Effector CD8-positive, alpha-beta T cell (primary cell): ENCODE results near the gene BLOC1S5.

Experiments
- DNase-seq: peaks from one replicate; lab custom pipeline; 2025; lab: John Stamatoyannopoulos, UW
- total RNA-seq, 4 experiments: gene quantifications; one replicate each; lab custom pipeline; 2026; lab: John Stamatoyannopoulos, UW

Gene BLOC1S5, protein sequence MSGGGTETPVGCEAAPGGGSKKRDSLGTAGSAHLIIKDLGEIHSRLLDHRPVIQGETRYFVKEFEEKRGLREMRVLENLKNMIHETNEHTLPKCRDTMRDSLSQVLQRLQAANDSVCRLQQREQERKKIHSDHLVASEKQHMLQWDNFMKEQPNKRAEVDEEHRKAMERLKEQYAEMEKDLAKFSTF
- total RNA-seq, result 18.8 to 22.8 (median 19.5) reads per million in 4 experiments

DNA sequence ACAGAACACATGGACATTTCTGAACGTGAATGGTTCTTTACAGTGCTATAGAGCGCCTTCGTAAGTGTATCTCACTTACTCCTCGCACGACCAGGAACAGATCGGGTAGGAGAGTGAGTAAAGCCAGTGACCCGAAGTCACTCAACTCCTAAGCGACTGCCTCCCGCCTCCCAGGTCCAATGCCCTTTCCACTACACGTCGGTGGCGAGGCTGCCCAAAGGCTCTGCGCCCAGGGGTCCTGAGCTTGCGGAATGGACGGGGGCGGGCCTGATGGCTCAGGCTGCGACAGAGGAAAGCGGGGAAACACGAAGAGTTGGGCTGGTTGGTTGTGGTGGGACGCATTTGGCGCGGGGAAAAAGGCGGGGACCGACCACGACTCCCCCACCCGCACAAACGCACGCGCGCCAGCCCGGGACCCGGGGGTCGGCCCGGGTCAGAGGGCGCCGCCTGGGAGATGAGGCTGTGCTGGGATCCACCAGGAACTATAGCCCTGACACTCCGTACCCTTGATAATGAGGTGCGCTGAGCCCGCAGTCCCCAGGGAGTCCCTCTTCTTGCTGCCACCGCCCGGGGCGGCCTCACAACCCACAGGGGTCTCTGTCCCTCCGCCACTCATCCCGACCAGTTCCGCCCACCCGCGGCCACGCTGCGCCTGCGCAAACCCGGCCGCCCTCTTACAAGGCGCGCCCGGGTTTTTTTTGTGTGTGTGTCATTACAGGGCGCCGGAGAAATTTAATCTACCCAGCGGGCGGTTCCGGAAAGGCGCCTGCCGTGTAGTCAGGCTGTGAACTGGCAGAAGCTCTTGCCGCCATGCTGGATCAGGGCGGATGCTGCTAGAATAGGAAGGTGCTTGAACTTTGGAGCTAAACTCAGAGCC is at the start of gene BLOC1S5:
Gene BLOC1S5 (minus strand): TSS at position 629 of the 877 bp plus-strand sequence. CDS start 13 bp downstream, at position 616.
- DNase-seq, result peak; percentile 95

- no peak for DNase-seq
These were observed 49.0 kb upstream of the BLOC1S5 start for GRCh38 chr6:8113131-8113654.

DNA sequence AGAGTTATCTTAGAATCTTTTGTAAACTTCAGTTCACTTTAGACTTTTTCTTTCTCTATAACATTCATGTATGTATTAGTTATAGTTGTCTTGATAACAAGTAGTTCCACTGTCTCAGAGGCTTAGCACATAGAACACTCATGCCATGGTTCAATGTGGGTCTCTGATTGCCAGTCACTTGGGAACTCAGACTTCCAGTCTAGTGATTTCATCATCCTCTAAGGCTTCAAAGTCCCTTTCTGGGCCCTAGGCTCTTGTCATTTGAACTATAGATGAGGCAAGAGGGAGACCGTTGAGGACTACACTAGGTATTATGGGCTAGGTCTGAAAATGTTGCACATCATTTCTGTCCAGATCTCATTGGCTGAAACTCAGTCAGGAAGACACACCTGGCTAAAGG is 46.5 kb upstream of the BLOC1S5 start:
- no peak for DNase-seq

DNA sequence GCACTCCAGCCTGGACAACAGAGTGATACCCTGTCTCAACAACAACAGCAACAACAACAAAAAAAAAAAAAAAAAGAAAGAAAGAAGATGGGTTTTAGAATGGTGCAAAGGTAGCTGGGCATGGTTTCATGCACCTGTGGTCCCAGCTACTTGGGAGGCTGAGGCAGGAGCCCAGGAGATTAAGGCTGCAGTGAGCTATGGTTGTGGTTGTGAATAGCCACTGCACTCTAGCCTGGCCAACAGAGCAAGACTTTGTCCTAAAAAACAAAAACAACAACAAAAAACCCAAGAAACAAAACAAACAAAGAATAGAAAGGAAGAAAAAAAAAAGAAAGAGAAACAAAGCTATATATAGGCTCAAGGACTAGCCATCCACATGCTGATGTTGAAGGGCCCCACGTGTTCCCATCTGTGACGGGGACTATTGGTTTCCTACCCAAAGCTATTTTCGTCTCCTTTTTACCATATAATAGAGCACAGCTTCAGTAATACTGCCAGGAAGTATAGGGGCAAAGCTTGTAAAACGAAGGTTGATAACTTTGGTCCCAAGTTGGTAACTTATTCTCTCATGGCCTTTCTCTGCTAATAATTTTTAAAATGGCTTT is 46.0 kb upstream of the BLOC1S5 start:
- DNase-seq, result no peak

GRCh38 chr6:8108759-8109539 is 44.8 kb upstream of the BLOC1S5 start:
- DNase-seq, result no peak

DNA sequence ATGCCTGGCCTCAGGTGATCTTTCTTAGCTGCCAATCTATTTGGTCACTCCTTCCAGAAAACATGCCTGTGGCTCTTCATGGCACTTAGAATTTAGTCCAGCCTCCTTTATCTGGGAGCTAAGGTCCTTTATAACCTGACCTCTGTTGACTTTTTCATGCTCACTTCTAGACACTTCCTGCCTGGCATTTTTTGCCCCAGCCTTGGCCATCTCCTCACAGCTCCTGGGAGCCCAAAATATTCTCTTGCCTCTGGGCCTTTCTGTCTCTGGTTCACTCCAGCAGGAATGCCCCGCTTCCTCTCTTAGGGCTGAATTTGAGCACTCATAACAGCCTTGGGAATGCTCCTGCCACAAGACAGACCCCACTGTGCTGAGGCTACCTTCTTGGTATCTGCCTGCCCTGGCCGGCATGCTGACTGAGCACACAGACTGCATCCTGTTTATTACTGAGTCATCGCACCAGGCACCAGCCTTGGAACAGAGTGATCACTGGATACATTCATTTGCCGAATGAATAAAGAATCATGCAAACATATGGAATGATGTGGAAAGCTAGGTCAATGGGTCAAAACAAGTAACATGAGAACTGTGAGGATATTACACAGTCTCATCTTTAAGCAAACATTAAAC is 44.0 kb upstream of the BLOC1S5 start:
- no peak for DNase-seq

DNA sequence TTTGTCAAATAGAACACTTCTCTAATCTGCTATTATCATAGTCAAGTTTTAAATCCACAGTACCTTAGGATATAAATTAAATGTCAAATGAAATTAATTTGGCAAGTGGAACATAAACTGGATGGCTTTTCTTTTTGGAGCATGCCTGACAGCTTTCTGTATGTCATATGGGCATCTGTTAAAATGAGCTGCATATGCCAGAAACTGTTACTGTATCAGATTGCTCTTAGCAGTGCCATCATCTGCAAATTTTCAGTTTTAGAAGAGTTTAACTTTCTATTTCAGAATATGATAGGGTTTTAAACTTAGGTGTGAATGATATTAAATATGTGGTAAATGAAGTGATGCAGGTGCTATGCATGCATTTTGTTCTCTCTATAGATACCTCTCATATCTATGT is 41.6 kb upstream of the BLOC1S5 start:
- DNase-seq, result no peak

DNA sequence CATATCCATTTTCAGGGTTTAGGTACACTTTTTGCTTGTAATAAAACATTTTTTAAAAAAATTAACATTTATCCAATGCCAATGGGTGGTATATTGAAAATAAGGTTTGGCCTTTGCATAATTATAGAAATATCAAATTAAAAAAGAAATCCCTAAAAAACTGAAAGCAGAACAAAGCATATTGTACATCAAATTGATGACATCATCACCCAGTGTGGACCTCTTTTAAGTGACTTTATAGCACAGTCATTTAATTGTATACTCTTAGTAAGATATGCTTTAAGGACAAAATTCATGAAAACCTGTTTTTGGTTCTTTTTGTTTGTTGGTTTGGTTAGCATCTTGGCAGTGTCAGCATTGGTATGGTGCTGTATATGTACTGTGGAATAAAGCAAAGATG is 39.5 kb upstream of the BLOC1S5 start:
- DNase-seq, result no peak

GRCh38 chr6:8102122-8102958 is 38.2 kb upstream of the BLOC1S5 start, which contains the start of gene EEF1E1:
Gene EEF1E1, minus strand, starts transcription at chr6:8102548. Its CDS starts 27 bp downstream, at chr6:8102521.
- DNase-seq, result peak; percentile 97

GRCh38 chr6:8100159-8100854 is 36.1 kb upstream of the BLOC1S5 start:
- DNase-seq, result no peak

DNA sequence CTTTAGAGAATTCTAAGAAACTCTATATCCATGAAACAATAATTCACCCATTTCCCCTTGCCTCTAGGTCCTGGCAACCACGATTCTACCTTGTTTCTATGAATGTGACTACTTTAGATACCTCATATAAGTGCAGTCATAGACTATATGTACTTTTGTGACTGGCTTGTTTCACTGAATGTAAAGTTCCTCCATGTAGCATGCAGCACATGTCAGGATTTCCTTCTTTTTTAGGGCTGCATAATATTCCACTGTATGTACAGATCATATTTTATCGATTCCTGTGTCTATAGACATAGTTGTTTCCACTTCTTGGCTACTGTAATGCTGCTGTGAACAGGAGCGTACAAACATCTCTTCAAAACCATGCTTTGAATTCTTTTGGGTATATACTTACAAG is 26.5 kb upstream of the BLOC1S5 start:
- no peak for DNase-seq

DNA sequence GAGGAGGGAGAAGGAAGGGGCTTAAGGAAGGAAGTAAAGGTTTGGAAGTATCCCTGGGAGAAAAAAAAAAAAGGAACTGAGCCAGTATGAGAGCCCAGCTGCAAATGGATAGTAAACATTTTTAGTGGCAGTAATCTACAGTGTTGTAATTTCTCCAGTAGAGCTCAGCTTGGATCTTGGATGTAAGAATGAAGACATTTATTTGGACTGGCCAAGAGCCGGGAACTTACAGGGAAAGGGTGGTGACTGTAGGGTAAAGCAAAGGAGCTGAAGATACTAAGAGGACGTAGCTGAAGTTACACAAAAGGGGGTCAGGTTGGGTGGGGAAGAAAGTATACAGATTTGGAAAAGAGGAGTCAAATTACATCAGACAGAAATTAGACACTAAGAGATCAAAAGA is 24.7 kb upstream of the BLOC1S5 start:
- no peak for DNase-seq

- DNase-seq, result no peak
These were observed 23.9 kb upstream of the BLOC1S5 start for GRCh38 chr6:8087870-8088754.

DNA sequence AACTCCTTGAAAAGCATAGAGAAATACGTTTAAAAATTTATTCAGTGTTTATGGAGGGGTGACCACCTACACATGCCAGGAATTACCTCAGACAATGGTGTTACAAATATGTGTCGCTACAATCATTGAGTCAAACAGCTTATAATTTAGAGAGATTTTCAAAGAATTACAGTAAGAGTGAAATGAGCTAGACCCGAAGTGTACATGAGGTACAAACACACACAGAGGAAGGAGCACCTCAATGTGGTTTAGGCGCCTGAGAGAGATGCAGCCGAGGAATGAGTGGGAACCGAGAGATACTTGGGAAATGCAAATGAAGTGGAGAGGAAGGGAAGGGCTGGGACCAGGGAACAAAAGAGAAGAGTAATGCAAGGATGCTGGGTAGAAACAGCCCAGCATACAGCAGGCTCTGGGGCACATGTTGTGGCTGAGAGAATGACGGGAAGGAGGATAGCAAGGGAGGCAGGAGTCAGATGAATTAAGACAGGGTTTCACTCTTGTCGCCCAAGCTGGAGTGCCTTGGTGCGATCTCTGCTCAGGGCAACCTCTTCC is 22.6 kb upstream of the BLOC1S5 start:
- no peak for DNase-seq

DNA sequence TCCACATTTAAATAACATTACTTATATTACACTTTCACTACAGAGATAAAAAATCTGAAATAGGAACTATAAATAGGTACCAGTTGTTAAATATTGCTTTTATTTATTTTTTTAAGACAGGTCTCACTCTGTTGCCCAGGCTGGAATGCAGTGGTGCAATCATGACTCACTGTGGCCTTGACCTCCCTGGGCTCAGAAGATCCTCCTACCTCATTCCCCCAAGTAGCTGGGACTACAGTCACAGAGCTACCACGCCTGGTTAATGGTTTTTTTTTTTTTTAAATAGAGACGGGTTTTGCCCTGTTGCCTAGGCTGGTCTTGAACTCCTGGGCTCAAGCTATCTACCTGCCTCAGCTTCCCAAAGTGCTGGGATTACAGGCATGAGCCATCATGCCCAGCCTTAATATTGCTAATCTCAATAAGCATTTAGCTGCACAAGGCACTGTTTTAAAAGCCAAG is 20.9 kb upstream of the BLOC1S5 start:
- DNase-seq, result no peak

- DNase-seq, result no peak
These were observed 20.4 kb upstream of the BLOC1S5 start for GRCh38 chr6:8084586-8084985.

DNA sequence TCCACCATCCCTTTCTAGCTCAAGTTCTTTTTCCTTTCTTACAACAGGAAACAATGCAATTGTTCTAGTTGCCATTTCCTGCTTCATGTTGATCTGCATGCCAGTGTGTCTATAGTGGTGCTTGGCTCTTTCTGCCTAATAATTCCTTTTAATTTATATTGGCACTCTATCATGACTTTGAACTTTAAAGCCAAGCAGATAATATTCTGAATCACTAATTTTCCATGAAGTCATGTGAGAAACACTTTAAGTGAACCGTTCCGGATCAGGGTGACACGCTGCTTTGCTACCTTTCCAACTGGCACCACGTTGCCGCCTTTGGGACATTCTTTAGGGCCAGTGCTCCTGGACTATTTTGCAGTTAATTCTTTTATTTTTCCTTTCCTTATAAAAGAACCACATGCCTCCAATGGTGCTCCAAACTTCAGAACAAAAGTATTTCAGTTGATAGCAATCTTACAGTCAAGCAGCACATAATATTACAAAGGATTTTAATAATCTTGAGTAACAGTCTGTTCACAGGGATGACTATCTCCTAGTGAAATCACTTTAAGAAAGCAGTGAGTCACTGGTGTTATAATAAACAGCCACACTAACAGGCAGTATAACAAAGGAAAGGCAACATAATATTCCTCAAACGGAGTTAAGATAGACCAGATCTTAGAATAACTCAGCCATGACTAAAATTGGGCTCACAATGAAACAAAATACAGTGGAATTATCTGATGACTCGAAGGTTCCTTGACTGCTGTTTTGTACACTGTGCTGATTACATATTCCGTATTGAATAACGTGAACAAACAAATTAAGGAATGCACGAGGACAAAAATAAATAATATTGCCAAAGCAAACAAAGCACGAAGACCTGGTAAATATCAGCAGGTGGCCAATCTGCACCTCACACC is 19.0 kb upstream of the BLOC1S5 start:
- no peak for DNase-seq
